Measurements from ENCODE around the gene AGPS.

DNA sequence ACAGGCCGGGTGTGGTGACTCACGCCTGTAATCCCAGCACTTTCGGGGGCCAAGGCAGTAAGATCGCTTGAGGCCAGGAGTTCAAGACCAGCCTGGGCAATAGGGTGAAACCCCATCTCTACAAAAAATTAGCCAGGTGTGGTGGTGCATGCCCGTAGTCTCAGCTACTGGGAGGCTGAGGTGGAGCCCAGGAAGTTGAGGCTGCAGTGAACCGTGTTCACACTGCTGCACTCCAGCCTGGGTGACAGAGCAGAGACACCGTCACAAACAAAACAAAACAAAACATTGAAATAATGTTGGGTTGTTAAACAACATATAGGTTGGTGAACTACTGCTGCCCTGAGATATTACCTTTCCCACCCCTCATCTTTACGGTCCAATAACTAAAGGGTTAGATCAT, 48.8 kb upstream of the AGPS start:
- TF ChIP-seq, protein P1, sequence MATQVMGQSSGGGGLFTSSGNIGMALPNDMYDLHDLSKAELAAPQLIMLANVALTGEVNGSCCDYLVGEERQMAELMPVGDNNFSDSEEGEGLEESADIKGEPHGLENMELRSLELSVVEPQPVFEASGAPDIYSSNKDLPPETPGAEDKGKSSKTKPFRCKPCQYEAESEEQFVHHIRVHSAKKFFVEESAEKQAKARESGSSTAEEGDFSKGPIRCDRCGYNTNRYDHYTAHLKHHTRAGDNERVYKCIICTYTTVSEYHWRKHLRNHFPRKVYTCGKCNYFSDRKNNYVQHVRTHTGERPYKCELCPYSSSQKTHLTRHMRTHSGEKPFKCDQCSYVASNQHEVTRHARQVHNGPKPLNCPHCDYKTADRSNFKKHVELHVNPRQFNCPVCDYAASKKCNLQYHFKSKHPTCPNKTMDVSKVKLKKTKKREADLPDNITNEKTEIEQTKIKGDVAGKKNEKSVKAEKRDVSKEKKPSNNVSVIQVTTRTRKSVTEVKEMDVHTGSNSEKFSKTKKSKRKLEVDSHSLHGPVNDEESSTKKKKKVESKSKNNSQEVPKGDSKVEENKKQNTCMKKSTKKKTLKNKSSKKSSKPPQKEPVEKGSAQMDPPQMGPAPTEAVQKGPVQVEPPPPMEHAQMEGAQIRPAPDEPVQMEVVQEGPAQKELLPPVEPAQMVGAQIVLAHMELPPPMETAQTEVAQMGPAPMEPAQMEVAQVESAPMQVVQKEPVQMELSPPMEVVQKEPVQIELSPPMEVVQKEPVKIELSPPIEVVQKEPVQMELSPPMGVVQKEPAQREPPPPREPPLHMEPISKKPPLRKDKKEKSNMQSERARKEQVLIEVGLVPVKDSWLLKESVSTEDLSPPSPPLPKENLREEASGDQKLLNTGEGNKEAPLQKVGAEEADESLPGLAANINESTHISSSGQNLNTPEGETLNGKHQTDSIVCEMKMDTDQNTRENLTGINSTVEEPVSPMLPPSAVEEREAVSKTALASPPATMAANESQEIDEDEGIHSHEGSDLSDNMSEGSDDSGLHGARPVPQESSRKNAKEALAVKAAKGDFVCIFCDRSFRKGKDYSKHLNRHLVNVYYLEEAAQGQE (IDR thresholded peaks at IDR 0.05; ENCODE audit: insufficient read depth in 1 of 2, low read depth in 2 of 2, low read length in 2 of 2) = no peak
- no peak for TF ChIP-seq POLR2AphosphoS5 (IDR thresholded peaks at IDR 0.05; ENCODE audit: low read depth, low read length)
